HG03064 (cell line): Measurements from ENCODE around the gene HES3.
A peak's percentile ranks its signal among the peaks of the same experiment; 100 is the strongest.
"Not testable (repeated sequence)": the region's sequence is repeated elsewhere in the genome, so short reads cannot be mapped to it uniquely, and the experiment has no call there.

ENCODE experiments used
- ATAC-seq: cut with Tn5 transposase; IDR thresholded peaks from one replicate; pipeline ENCODE4 v1.9.1; 2021; ENCODE audit warnings: low read depth; ENCODE audit not compliant: unreplicated experiment

The HES3 gene

GRCh38 chr1:6218375-6219164, 25.4 kb upstream of the HES3 start:
- ATAC-seq = no peak

- ATAC-seq = not testable (repeated sequence)
Observed at GRCh38 chr1:6219641-6220040, 24.3 kb upstream of the HES3 start.

- ATAC-seq = no peak
Observed at GRCh38 chr1:6220236-6220635, 23.7 kb upstream of the HES3 start.

- ATAC-seq = no peak
Observed at GRCh38 chr1:6221210-6221784, 22.7 kb upstream of the HES3 start.

GRCh38 chr1:6222636-6223035, 21.3 kb upstream of the HES3 start:
- ATAC-seq = no peak

- ATAC-seq = no peak
Observed at GRCh38 chr1:6223617-6224016, 20.4 kb upstream of the HES3 start.

- no peak for ATAC-seq
Observed at GRCh38 chr1:6224718-6225117, 19.3 kb upstream of the HES3 start.

GRCh38 chr1:6225651-6226050, 18.3 kb upstream of the HES3 start:
- ATAC-seq = no peak

- no peak for ATAC-seq
Observed at GRCh38 chr1:6233376-6233775, 10.6 kb upstream of the HES3 start.

GRCh38 chr1:6234502-6235295, 9.3 kb upstream of the HES3 start:
- no peak for ATAC-seq

GRCh38 chr1:6235296-6235677, 8.7 kb upstream of the HES3 start:
- peak; percentile 38 for ATAC-seq

- ATAC-seq = no peak
Observed at GRCh38 chr1:6237093-6237492, 6.9 kb upstream of the HES3 start.

GRCh38 chr1:6239213-6239752, 4.7 kb upstream of the HES3 start:
- no peak for ATAC-seq

GRCh38 chr1:6239950-6240768, 3.8 kb upstream of the HES3 start:
- ATAC-seq = no peak

GRCh38 chr1:6241107-6241886, 2.7 kb upstream of the HES3 start:
- no peak for ATAC-seq

- ATAC-seq = no peak
Observed at GRCh38 chr1:6241887-6242740, 1.9 kb upstream of the HES3 start.

GRCh38 chr1:6243053-6243834, 735 bp upstream of the HES3 start:
- ATAC-seq = no peak

GRCh38 chr1:6244401-6245049, 546 bp downstream of the HES3 start:
- ATAC-seq = no peak
